K562 (cell line): ENCODE data around the gene PDIA2. TPM values are rescaled to one million over a fixed set of nuclear protein-coding genes. Genes with fewer than 3 reads are reported as not detected.

Experiments used
- GABPA ChIP-seq: fragments of 200-800 bp; sonication (Bioruptor generic); conservative IDR thresholded peaks from 2 replicates; pipeline ENCODE4 v1.6.1; 2016; ENCODE audit warnings: low read depth, missing genetic modification characterization, missing compliant biosample characterization
- HSF4 ChIP-seq: fragments of 250-450 bp; sonication (Bioruptor Pico); IDR thresholded peaks from 2 replicates; pipeline ENCODE4 v2.1.2; 2022; ENCODE audit warnings: mild to moderate bottlenecking, moderate library complexity, borderline replicate concordance
- L3MBTL2 ChIP-seq: fragments of 450-650 bp; IDR thresholded peaks from 2 replicates; pipeline ENCODE4 v1.6.1; 2016; ENCODE audit warnings: mild to moderate bottlenecking, moderate library complexity
- POLR2AphosphoS5 ChIP-seq: IDR thresholded peaks from 2 replicates; pipeline ENCODE4 v1.6.1; 2011; ENCODE audit warnings: mild to moderate bottlenecking, low read depth, low read length, moderate library complexity; ENCODE audit not compliant: control insufficient read depth, insufficient read depth
- PRPF4 ChIP-seq: fragments of 200-400 bp; formaldehyde crosslinking; IDR thresholded peaks from one replicate; pipeline ENCODE4 v1.6.1; 2017; ENCODE audit warnings: low read length, low read depth, mild to moderate bottlenecking; ENCODE audit not compliant: insufficient read depth, poor library complexity, severe bottlenecking
- RAD51 ChIP-seq: fragments of 450-650 bp; IDR thresholded peaks from 2 replicates; pipeline ENCODE4 v1.7.1; 2016; ENCODE audit warnings: low read depth, mild to moderate bottlenecking, borderline replicate concordance
- RFX7 ChIP-seq: fragments of 250-450 bp; sonication (Bioruptor Pico); IDR thresholded peaks from 2 replicates; pipeline ENCODE4 v1.5.1; 2021; ENCODE audit warnings: mild to moderate bottlenecking
- SIRT6 ChIP-seq: IDR thresholded peaks from one replicate; pipeline ENCODE4 v1.6.1; 2012; ENCODE audit warnings: low read depth, mild to moderate bottlenecking, control low read depth, inconsistent platforms, low read length, moderate library complexity
- TAF1 ChIP-seq: IDR thresholded peaks from 2 replicates; pipeline ENCODE4 v1.6.1; 2011; ENCODE audit warnings: mild to moderate bottlenecking, low read length, moderate library complexity; ENCODE audit not compliant: insufficient read depth, control insufficient read depth, severe bottlenecking; ENCODE audit errors: extremely low read depth
- ZNF511 ChIP-seq: sonication (generic); formaldehyde crosslinking; IDR thresholded peaks from 2 replicates; pipeline ENCODE4 v1.8.0; 2022; ENCODE audit warnings: mild to moderate bottlenecking, missing genetic modification reagents
- ZNF785 ChIP-seq: fragments of 250-450 bp; sonication (Bioruptor Pico); IDR thresholded peaks from 2 replicates; pipeline ENCODE4 v1.4.0; 2020; ENCODE audit warnings: mild to moderate bottlenecking
- polyA plus RNA-seq, 8 experiments: library from polyadenylated mRNA; depleted of rRNA in 4 of 8; stranded (reverse) in 5 of 8; unstranded in 3 of 8; fragments of >200 nt; fragmentation: Nextera tagmentation in 2 of 8; fragmentation: Illumina TruSeq in 1 of 8; extraction: Ambion mirVana in 2 of 8; extraction: Trizol in 1 of 8; gene quantifications; 2 replicates each; pipeline versions ENCODE4 v1.2.1 to v1.2.3, GENCODE V29; 2011 to 2014; ENCODE audit warnings: inconsistent platforms in 1 of 8, missing spikeins in 1 of 8
- total RNA-seq, 7 experiments: library from RNA; depleted of rRNA in 6 of 7; stranded (reverse); fragments of >200 nt in 6 of 7; fragmentation: Illumina TruSeq in 2 of 7; extraction: Trizol in 2 of 7; gene quantifications; 2 replicates each; pipeline versions ENCODE4 v1.2.1 to v1.2.3, GENCODE V29; 2011 to 2021; ENCODE audit warnings: low replicate concordance in 1 of 7
- TF ChIP-seq, protein P1 (sequence below): fragments of 200-600 bp; sonication (generic); IDR thresholded peaks from one replicate; pipeline ENCODE4 v1.6.1; 2012; ENCODE audit warnings: mild to moderate bottlenecking, low read depth, low read length, inconsistent platforms
- TF ChIP-seq, protein P2 (sequence below): fragments of 250-450 bp; sonication (Bioruptor Pico); IDR thresholded peaks from 2 replicates; pipeline ENCODE4 v1.8.0; 2021; ENCODE audit warnings: moderate library complexity, mild to moderate bottlenecking, inconsistent platforms
- TF ChIP-seq, protein P3 (sequence below): fragments of 250-450 bp; sonication (Bioruptor Pico); IDR thresholded peaks from 2 replicates; pipeline ENCODE4 v1.5.0; 2021

Gene PDIA2
- total and polyA plus RNA-seq, 9 of the 15 experiments (the other 6 are each of a cell fraction or from before 2014, with no cell fraction given): 0.13 to 0.92 (median 0.23) TPM; not detected in 4

DNA sequence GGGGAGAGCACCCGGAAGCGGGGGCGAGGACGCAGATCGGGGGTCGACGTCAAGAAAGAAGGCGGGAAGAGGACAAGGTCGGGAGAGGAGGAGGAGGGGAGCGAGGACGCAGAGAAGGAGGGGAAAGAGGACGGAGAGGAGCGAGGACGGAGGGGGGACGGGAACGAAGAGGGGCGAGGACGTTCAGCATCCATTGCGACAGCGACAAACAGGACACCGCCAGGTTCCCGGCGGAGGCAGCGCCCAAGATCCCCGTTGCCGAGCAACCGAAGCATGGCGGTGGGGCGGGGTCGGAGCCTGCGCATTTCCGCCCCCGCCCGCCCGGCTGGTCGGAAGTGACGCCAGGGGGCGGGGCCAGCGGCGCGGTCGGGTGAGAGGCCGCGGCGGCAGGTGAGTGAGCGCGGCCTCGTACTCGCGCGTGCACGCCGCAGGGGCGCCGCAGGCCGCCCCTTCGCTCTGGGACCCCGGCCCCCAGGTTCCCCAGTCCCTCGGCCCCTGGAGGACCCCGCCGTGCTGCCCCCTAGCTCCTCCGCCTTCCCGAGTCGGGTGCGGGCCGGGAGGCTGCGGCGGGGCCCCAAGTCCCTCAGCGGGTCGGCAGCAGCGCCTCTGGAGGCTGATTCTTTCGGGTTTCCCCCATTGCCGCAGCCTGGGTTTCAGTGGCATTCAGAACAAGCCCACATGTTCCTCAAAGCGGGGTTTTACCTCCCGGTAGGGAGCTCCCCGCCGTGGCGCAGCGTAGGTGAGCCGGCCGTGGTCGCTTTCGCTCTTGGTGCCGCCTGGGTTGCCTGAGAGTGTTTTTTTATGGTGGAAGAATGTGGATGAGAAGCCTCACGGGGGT is 48.3 kb upstream of the PDIA2 start, which contains the start of gene FAM234A (continued):
- TF ChIP-seq ZNF511 (CRISPR knock-in tag) (no peak), RAD51 (no peak), POLR2AphosphoS5 (peak; percentile 69; the same call in 1 of the 2 replicates), RFX7 (CRISPR knock-in tag) (no peak), L3MBTL2 (peak; percentile 85), SIRT6 (no peak), PRPF4 (no peak), ZNF785 (no peak), HSF4 (CRISPR knock-in tag) (no peak), GABPA (tag) (peak; percentile 98), TAF1 (peak; percentile 74)
- TF ChIP-seq, protein P1, sequence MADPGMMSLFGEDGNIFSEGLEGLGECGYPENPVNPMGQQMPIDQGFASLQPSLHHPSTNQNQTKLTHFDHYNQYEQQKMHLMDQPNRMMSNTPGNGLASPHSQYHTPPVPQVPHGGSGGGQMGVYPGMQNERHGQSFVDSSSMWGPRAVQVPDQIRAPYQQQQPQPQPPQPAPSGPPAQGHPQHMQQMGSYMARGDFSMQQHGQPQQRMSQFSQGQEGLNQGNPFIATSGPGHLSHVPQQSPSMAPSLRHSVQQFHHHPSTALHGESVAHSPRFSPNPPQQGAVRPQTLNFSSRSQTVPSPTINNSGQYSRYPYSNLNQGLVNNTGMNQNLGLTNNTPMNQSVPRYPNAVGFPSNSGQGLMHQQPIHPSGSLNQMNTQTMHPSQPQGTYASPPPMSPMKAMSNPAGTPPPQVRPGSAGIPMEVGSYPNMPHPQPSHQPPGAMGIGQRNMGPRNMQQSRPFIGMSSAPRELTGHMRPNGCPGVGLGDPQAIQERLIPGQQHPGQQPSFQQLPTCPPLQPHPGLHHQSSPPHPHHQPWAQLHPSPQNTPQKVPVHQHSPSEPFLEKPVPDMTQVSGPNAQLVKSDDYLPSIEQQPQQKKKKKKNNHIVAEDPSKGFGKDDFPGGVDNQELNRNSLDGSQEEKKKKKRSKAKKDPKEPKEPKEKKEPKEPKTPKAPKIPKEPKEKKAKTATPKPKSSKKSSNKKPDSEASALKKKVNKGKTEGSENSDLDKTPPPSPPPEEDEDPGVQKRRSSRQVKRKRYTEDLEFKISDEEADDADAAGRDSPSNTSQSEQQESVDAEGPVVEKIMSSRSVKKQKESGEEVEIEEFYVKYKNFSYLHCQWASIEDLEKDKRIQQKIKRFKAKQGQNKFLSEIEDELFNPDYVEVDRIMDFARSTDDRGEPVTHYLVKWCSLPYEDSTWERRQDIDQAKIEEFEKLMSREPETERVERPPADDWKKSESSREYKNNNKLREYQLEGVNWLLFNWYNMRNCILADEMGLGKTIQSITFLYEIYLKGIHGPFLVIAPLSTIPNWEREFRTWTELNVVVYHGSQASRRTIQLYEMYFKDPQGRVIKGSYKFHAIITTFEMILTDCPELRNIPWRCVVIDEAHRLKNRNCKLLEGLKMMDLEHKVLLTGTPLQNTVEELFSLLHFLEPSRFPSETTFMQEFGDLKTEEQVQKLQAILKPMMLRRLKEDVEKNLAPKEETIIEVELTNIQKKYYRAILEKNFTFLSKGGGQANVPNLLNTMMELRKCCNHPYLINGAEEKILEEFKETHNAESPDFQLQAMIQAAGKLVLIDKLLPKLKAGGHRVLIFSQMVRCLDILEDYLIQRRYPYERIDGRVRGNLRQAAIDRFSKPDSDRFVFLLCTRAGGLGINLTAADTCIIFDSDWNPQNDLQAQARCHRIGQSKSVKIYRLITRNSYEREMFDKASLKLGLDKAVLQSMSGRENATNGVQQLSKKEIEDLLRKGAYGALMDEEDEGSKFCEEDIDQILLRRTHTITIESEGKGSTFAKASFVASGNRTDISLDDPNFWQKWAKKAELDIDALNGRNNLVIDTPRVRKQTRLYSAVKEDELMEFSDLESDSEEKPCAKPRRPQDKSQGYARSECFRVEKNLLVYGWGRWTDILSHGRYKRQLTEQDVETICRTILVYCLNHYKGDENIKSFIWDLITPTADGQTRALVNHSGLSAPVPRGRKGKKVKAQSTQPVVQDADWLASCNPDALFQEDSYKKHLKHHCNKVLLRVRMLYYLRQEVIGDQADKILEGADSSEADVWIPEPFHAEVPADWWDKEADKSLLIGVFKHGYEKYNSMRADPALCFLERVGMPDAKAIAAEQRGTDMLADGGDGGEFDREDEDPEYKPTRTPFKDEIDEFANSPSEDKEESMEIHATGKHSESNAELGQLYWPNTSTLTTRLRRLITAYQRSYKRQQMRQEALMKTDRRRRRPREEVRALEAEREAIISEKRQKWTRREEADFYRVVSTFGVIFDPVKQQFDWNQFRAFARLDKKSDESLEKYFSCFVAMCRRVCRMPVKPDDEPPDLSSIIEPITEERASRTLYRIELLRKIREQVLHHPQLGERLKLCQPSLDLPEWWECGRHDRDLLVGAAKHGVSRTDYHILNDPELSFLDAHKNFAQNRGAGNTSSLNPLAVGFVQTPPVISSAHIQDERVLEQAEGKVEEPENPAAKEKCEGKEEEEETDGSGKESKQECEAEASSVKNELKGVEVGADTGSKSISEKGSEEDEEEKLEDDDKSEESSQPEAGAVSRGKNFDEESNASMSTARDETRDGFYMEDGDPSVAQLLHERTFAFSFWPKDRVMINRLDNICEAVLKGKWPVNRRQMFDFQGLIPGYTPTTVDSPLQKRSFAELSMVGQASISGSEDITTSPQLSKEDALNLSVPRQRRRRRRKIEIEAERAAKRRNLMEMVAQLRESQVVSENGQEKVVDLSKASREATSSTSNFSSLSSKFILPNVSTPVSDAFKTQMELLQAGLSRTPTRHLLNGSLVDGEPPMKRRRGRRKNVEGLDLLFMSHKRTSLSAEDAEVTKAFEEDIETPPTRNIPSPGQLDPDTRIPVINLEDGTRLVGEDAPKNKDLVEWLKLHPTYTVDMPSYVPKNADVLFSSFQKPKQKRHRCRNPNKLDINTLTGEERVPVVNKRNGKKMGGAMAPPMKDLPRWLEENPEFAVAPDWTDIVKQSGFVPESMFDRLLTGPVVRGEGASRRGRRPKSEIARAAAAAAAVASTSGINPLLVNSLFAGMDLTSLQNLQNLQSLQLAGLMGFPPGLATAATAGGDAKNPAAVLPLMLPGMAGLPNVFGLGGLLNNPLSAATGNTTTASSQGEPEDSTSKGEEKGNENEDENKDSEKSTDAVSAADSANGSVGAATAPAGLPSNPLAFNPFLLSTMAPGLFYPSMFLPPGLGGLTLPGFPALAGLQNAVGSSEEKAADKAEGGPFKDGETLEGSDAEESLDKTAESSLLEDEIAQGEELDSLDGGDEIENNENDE: no peak
- TF ChIP-seq, protein P2, sequence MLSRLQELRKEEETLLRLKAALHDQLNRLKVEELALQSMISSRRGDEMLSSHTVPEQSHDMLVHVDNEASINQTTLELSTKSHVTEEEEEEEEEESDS: no peak
- TF ChIP-seq, protein P3, sequence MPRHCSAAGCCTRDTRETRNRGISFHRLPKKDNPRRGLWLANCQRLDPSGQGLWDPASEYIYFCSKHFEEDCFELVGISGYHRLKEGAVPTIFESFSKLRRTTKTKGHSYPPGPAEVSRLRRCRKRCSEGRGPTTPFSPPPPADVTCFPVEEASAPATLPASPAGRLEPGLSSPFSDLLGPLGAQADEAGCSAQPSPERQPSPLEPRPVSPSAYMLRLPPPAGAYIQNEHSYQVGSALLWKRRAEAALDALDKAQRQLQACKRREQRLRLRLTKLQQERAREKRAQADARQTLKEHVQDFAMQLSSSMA (CRISPR knock-in tag): no peak
